ENCODE measurements around the gene DNLZ.

- TF ChIP-seq CTCF (IDR thresholded peaks at IDR 0.05) (no peak), EZH2 (IDR thresholded peaks at IDR 0.05; ENCODE audit: borderline replicate concordance, insufficient read depth, low read depth, low read length, poor library complexity, severe bottlenecking) (no peak)
Measured at GRCh38 chr9:136361047-136361753, 2.3 kb downstream of the DNLZ start.
